GM12864 (cell line): ENCODE data around the gene HCAR3.

Experiments used
- DNase-seq: peaks from one replicate; pipeline ENCODE4 v3.0.0-alpha.2; 2011; ENCODE audit warnings: low read depth
- H3K4me3 ChIP-seq: 2 replicates; pipeline ENCODE4 v1.5.1; 2011; ENCODE audit warnings: mild to moderate bottlenecking, low read depth, low read length, control low read depth
- CTCF ChIP-seq: IDR thresholded peaks from 2 replicates; pipeline ENCODE4 v1.5.1; 2011; ENCODE audit warnings: low read depth, mild to moderate bottlenecking, moderate library complexity, low read length, control low read depth, inconsistent platforms; ENCODE audit errors: missing control alignments

HCAR3 gene

GRCh38 chr12:122730215-122731014, 13.8 kb upstream of the HCAR3 start, which contains the start of gene HCAR1:
Gene HCAR1 (minus strand): TSS chr12:122730844. CDS start chr12:122730339, 505 bp downstream.
- no peak for DNase-seq
- TF ChIP-seq CTCF, result no peak
- no peak within 1 kb of the TSS for H3K4me3 ChIP-seq

GRCh38 chr12:122729583-122730214, 13.1 kb upstream of the HCAR3 start:
- no peak for TF ChIP-seq CTCF
- H3K4me3 ChIP-seq, result no peak overlapping the region
- DNase-seq, result no peak

- no peak for TF ChIP-seq CTCF
- no peak for DNase-seq
- no peak overlapping the region for H3K4me3 ChIP-seq
These were observed 9.5 kb upstream of the HCAR3 start for GRCh38 chr12:122726080-122726558.

- no peak overlapping the region for H3K4me3 ChIP-seq
- DNase-seq, result no peak
- TF ChIP-seq CTCF, result no peak
These were observed 9.0 kb upstream of the HCAR3 start for GRCh38 chr12:122725452-122726079.

- no peak overlapping the region for H3K4me3 ChIP-seq
- DNase-seq, result no peak
- no peak for TF ChIP-seq CTCF
These were observed 8.1 kb upstream of the HCAR3 start for GRCh38 chr12:122724641-122725243.

GRCh38 chr12:122722387-122722786, 5.8 kb upstream of the HCAR3 start:
- DNase-seq, result no peak
- no peak for TF ChIP-seq CTCF
- no peak overlapping the region for H3K4me3 ChIP-seq
